ENCODE measurements around the gene LRRC8C.
"Not testable (repeated sequence)": the region's sequence is repeated elsewhere in the genome, so short reads cannot be mapped to it uniquely, and the experiment has no call there.

Gene LRRC8C

DNA sequence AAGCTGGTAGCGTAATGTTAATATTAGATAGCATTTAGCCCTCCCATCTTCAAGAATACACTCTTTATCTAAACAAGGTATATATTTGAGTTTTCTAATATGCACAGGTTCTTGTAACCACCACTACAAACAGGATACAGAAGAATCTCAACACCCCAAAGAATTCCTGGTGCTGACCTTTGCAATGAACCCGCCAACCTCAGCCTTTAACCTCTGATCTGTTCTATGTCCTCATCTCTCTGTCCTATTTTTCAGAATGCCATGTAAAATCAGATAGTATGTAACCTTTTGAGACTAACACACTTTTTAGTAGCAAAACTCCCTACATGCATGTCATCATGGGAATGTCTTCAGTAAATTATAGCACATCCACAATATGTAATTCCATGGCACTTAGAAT is 71.1 kb downstream of the LRRC8C start:
- no peak for DNase-seq (ENCODE audit: low read depth)

DNA sequence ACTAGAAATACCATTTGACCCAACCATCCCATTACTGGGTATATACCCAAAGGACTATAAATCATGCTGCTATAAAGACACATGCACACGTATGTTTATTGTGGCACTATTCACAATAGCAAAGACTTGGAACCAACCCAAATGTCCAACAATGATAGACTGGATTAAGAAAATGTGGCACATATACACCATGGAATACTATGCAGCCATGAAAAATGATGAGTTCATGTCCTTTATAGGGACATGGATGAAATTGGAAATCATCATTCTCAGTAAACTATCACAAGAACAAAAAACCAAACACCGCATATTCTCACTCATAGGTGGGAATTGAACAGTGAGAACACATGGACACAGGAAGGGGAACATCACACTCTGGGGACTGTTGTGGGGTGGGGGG is 72.0 kb downstream of the LRRC8C start:
- not testable (repeated sequence) for DNase-seq (ENCODE audit: low read depth)

DNA sequence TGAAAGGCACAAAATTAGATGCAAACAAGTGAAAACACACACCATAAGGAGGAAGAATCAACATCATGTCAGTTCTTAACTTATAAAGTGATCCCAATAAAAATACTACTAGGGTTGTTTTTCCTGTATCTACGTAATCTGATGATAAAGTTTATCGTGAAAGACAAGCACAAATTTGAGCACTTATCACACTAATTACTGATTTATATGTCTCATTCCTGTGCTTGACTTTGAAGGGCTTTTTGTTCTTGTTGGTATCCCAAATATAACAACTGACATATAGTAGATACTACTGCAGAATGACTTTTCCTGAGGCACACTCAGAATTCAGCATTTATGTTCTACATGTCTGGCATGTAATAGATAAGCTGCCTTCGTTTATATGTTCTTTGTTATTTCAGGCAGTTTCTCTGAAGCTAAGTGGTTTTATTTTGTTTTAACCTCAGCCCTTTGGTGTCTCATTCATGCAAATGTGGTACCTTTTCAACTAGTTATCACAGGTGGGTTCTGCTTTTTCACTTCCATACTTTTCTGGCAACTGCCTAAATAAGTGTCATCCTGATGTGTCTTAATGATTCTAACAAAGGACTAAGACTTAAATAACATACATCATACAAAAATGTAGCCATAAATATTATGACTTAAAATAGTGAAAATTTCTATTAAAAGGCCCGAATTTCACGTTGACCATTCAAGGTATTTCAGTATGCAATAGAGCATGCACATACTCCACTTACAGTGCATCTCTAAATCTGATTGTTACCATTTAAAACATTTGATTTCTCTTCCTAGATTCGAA is 73.2 kb downstream of the LRRC8C start:
- no peak for DNase-seq (ENCODE audit: low read depth)

DNA sequence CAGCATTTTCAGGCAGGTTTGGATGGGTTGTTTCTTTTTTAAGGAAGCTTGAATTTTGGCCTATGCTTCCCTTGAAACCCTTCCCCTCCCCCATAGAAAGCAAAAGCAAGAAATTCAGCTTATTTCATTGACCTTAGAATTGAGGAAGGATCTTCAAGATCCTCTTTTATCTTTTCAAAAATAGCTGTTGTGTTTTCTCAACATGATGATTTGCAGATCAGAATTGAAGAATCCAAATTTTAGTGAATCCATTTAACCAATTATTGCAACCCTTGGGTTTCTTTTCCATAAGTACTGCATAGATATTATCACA is 73.7 kb downstream of the LRRC8C start:
- no peak for DNase-seq (ENCODE audit: low read depth)

DNA sequence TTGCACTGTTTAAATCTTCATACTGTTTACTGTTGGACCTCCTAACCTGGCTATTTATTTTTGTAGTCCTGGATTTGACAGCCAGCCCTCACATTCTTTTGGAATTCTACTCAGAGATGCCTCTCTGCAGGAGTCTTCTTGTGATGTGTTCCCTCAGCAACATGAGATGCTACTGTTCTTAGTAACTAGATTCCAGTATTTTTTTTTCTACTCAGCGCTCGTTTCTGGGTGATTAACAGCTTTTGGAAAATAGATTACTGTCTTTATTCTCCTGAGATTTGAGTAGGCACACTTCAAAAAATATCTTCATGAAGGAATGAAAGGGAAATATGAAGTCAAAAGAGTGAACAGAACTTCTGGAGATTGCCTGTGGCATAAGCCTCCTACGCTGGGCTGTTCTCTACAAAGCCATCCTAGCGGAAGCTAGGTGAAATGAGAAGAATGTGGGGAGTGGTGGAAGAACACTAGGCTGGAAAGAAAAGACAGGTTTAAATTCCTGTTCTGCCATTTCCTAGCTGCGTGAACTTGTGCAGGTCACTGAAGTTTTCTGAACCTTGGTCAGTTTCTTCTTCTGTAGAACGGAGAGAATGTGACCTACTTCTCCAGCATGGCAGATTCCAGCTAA is 75.9 kb downstream of the LRRC8C start:
- no peak for DNase-seq (ENCODE audit: low read depth)

DNA sequence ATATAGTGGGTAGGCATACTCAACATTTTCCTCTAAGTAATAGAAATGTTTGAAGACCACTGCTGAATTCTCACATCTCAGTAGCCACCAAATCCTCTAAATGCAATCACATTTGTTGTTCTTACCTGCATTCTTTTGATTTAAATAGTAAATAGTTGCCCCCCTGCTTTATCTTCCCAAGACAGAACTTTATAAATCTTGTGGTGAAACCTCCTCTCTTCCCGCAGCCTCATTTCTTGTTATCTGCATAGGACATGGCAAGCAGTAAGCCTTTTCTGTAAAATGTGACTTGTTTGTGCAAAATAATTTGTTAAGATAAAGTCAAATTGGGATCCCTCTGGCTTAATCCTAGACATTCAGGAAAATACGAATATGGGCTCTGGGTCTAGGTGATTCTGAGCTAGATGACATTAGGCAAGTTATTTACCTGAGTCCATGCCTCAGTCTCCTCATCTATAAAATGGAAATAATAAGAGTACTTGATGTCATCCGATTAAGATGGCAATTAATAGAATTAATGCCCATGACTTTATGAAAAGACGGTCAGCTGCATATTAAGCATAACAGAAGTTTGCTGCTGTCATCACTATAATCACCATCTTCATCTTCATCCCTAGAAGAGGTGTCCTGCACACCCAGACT is 77.7 kb downstream of the LRRC8C start:
- DNase-seq (ENCODE audit: low read depth), result no peak

DNA sequence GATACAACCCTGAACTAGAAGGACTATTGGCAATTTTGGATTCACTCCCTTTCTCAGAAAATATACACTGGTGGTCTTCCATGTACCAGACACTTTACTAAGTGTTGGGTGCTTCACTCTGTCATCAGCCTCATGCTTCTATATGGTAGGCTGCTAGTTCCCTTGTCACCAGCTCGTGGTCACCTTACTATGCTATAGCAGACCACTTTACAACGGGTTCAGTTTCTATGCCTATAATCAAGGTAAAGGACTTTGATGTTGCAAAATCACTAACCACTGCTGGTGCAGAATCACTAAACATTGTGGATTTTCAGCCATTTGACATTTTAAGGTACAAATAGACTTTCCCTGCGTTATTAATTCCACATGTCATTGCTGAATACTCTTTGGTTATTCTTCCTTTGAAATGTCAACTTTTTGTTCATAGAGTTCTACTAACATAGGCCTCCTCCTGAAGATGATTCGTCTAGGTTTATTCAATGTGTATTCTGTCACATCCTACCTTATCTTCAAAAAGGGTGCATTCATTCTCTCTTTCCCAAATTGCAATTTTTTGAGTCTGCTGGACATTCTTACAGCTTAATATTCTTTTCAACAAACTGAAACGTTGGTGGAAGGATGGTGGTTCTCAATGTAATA is 78.3 kb downstream of the LRRC8C start:
- no peak for DNase-seq (ENCODE audit: low read depth)

DNA sequence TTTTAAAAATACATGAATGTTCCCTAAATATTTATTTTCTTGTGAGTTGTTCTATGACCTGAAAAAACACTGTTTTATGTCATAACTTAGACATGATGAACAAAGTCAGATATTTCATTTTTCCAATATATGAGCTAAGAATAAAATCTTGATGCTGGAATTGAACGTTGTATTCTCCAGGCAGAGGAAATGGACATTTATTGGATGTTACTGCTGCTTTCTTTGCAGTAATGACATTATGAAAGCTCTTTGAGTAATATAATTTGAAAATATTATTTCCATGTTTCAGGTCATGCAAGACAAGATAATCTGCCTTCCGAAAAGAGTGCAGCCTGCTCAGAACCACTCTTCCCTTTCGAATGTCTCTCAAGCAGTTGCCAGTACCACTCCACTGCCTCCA is 79.5 kb downstream of the LRRC8C start:
- DNase-seq (ENCODE audit: low read depth), result no peak

DNA sequence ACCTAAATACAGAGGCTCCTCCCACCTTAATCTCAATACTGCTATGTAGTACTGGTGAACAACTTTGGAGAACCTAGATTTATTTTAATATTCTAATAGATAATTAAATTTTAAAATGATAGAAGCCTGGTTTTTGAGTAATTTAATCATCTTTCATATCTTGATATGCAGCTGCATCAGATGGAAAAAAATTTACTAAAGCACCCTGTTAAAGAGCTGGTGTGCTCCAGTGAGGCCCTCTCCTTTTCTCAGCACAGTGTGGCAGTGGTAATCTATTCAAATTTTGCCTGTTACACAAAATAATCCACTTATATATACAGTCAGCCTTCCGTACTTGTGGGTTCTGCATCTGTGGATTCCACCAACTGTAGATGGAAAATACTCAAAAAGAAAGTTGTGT is 82.8 kb downstream of the LRRC8C start:
- no peak for DNase-seq (ENCODE audit: low read depth)

DNA sequence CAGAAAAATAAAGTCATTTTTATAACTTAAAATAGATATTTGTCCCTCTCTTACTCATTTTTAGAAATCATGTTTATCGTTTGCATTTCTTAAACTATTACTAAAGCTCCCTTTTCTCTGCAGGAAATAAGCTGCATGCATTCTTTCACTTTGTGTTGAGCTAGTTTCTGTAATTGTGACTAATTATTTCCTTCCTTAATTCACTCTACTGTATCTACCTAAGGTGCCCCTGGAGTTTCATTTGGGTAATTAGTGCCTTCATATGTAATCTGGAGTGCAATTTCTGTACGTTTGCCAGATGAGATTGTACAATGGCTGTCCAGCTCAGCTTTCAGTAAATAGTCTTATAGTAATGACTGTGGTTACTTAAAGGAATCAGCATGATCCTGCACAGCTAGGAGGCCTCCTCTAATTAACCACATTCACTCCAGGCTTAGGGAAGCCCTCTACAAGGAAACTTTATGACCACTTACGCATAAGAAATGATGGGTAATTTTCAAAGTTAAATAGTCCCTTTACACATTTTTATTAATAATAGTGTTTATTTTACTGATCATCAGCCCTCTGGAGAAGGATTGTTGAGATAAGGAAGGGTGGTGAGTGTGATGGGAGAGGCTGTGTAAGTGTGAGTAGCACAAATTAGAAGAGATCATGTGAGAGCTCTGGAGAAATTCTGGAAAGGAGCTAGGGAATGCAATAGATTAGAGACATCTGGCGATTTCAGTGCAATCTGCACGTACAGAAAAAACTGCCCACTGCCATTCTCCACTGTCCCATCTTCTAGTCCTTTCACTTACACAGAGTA is 86.8 kb downstream of the LRRC8C start:
- DNase-seq (ENCODE audit: low read depth), result no peak

DNA sequence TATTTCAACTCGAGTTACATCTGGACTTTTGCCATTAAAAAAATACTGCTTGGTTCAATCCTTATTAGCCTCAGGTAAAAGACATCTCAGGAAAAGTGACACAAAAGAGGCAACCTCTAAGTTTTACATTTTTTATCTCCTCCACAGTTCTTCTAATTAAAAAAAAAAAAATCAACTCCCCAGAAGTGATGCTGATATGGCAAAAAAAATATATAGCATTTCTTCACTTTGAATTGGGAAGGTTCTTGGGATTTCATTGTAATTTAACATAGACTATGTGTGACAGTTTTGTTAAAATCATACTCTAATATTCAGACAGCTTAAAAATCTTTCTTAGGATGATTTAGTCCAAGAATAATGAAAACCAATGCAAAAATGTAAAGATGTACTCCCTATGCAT is 87.9 kb downstream of the LRRC8C start:
- no peak for DNase-seq (ENCODE audit: low read depth)

DNA sequence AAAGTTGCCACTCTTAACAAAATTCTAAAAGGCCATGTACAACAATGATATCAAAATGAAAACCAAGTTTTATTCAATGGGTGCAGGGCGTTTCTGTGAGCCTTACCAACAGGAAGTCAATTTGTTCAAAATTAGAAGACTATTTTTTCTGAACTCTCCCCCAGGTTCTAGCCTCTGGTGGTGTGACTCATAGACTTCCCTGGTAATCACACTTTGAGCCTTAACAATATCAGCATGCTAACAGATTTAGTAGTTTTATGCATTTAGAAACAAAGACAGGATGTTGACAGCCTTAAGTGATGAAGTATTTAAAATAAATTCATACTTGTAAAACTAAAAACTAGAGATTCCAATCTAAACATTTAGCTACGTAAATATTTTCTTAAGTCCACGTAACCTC is 88.4 kb downstream of the LRRC8C start:
- DNase-seq (ENCODE audit: low read depth), result no peak

DNA sequence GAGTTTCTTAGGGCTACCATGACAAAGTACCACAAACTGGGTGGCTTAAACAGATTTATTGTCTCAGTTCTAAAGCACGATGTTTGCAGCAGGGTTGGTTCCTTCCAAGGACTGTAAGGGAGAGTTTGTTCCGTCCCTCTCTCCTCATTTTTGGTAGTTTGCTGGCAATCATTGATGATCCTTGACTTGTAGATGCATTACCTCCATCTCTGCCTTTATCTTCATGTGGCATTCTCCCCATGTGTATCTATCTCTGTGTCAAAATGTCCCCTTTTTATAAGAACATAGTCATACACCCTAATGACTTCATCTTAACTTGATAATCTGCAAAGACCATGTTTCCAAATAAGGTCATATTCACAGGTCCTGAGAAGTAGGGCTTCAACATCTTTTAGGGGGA is 90.2 kb downstream of the LRRC8C start:
- no peak for DNase-seq (ENCODE audit: low read depth)

DNA sequence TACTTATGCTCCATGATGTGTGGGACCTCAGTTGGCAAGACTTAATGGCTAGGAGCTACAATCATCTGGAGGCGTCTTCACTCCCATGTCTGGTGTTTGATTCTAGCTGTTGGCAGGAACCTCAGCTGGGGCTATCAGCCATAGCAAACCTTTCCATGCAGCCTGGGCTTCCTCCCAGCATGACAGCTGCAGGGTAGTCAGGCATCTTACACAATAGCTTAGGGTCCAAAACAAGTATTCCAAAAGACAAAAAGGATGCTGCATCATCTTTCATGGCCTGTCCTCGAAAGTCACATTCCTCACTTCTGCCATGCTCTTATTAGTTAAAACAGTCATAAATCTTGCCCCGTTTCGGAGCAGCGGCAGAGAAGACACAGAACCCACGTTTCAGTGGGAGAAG is 90.9 kb downstream of the LRRC8C start:
- DNase-seq (ENCODE audit: low read depth), result no peak

DNA sequence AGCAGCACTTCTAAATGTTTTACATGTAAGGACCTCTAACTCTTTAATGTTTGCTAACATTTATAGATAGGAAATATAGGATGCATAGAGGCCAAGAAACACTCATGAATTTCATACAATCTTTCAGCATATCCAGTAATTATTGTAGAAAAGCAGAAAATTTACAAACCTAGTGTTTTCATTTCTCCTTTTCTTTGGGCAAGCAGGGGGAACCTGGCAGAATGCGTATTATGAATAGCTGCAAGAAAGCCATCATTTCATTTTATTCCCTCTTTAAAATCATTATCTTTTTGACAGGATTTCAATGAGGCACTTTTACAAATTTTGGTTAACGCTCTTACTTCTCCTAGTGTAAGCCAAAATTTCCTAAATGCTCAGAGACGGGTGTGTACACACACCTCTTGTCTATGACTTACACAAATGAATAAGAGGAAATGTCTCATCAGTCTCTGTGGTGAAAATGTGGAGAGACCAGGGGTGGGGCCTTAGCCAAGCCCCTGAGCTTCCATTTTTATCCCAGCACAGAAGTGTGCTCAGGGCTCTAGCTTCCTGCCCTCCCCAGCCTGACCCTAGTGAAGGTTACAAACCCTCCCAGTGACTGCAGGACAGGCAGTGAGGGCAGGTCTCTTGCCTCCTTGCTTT is 91.6 kb downstream of the LRRC8C start:
- peak; percentile 36 for DNase-seq (ENCODE audit: low read depth)

DNA sequence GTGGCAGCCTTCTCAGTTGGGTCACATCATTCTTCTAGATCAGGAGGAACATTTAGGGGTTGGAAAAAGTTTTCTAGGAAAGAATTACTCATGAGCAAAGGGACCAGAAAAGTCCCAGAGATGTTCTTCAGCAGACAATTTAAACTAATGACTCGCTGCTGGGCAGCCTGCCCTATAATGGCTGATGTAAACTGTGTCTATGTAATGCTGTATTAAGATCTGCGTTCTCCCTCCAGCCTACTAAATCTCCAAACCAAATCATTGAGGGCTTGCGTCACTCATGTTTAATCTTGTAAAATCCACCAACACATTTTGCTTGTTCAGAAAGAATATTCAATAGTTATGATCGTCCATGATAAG is 92.1 kb downstream of the LRRC8C start:
- no peak for DNase-seq (ENCODE audit: low read depth)

DNA sequence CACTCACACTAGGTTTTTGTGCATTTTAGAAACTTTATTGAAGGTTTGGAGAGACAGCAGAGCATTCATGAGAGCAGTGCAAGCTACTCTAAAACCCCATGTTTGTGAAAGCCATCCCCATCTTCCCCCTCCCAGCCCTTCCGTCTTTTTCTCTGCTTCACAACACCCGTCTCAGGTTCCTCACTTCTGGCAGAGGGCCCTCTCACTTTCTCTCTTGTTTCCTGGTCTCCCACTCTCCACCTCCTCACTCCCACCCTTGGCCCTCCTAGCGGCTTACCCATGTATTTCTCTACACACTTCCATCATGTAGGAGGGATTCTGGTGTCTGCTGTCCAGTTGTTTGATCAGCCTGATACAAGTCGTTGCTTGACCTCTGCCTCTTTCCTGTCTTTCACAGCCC is 92.7 kb downstream of the LRRC8C start:
- no peak for DNase-seq (ENCODE audit: low read depth)

DNA sequence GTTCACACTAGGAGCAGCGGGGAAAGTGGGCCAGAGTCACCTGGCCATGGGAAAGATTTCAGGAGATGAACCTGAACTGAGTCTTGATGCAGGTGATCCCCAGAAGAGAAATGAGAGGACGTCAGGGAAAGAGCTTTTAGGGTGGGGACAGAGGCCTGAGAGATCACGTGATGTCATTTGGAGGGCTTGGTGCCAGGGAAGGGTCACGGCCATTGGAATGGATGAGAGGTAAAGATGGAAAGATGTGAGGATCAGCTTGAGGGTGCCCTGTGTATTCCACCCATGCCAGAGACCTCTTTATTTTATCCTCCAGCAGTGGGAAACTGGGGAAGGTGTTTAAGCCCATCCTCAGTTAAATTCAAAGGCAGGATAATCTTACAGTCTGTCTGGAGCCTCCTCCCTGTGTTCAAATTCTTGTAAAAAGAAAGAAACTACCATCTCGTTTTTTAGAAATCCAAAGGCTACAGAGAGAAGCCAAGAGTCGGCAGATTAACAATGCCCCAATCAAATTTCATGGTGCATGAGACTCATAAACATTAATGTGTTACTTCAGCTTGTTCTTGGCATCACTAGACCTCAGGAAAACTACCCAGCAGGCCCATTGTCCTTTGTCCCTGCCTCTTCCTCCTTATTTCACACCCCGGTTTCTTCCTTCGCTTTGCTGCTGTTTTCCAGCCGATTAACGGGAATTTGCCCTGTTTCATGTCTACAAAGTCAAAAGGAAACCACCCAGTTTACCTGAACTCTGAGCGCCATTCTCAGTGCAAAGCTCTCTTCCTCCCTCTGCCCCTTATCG is 94.8 kb downstream of the LRRC8C start:
- DNase-seq (ENCODE audit: low read depth), result no peak

DNA sequence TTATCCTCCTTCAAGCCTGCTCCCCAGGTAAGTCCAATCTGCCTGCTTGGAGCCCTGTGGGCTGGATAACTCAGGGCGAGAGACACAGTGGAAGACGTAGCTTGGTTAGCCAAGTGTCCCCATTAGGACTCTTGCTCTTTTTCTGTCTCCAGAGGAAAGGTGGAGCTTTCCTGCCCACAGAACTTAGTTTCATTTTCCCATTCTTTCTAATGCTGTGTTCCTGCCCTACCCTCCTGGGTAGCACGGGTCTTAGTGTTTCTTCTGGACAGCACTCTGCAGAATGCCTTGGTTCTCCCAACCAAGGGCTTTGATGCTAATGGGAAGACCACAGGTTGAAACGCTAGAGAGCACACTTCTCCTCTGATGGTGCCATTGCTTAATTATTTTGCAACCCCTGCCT is 95.5 kb downstream of the LRRC8C start:
- DNase-seq (ENCODE audit: low read depth), result no peak

DNA sequence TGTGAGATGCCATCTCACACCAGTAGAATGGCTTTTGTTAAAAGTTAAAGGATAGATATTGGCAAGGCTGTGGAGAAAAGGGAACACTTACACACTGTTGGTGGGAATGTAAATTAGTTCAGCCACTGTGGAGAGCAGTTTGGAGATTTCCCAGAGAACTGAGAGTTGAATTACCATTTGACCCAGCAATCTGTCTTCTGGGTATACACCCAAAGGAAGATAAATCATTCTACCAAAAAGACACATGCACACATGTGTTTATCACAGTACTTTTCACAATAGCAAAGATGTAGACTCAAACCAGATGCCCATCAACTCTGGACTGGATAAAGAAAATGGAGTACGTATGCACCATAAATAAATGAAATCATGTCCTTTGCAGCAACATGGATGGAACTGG is 99.3 kb downstream of the LRRC8C start:
- no peak for DNase-seq (ENCODE audit: low read depth)

DNA sequence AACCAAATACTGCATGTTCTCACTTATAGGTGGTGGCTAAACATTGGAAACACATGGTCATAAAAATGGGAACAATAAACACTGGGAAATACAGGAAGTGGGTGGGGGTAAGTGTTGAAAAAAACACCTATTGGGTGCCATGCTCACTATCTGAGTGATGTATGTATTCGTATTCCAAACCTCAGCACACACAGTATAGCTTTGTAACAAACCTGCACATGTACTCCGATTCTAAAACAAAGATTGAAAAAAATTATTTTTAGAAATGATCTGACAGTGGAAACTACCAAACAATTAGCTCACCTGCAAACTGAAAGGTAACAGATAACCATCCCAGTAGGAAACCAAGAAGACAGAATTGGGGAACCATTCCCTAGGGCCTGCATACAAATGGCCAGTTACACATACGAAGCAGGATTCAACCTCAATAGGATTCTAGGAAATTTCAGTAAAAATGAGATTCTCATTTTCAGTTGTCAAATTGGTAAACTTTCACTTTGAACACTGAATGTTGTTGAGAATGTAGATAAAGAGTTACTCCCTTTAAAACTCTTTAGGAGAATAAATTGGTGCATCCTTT is 99.8 kb downstream of the LRRC8C start:
- DNase-seq (ENCODE audit: low read depth), result no peak

Data from stimulated activated CD8-positive, alpha-beta memory T cell treated with anti-CD3 and anti-CD28 coated beads, Interleukin-4, amount 100 ng/mL, for 24 hours (primary cell).